SK-N-SH (cell line): ENCODE data around the gene PDCD1. TPM values are rescaled to one million over a fixed set of nuclear protein-coding genes. Genes with fewer than 3 reads are reported as not detected.

ENCODE experiments used
- CTCF ChIA-PET: fragments of 300-600, 350-600 bp; formaldehyde crosslinking; extraction: SDS; loops from one replicate; lab custom pipeline; 2021; lab: Yijun Ruan, JAX
- POLR2A ChIA-PET: fragments of 350-600 bp; sonication (Branson Sonifier 250); formaldehyde crosslinking; extraction: SDS; loops from one replicate; lab custom pipeline; 2020; ENCODE audit warnings: antibody characterized with exemption, inconsistent platforms; lab: Yijun Ruan, JAX
- DNase-seq: peaks from one replicate; pipeline ENCODE4 v3.0.0; 2012
- H2AFZ ChIP-seq: fragments of 200-600 bp; sonication (generic); 2 replicates; pipeline ENCODE4 v1.8.1; 2016; ENCODE audit warnings: antibody characterized with exemption, mild to moderate bottlenecking, low read depth
- H3F3A ChIP-seq: fragments of 200-600 bp; sonication (generic); replicated peaks from 2 replicates; pipeline ENCODE3; 2016; ENCODE audit warnings: antibody characterized with exemption, mild to moderate bottlenecking; ENCODE audit not compliant: insufficient read depth
- H3K27ac ChIP-seq, 2 experiments: fragments of 200-500 bp in 1 of 2; fragments of 200-600 bp in 1 of 2; sonication (Bioruptor generic) in 1 of 2; sonication (generic), shearing (Covaris generic) in 1 of 2; 2 replicates each; pipeline versions ENCODE4 v1.5.1 to v1.6.1; 2014 to 2016; ENCODE audit warnings: low read depth in 2 of 2, inconsistent platforms in 1 of 2, low read length in 1 of 2, mild to moderate bottlenecking in 1 of 2, mixed read lengths in 1 of 2
- H3K27me3 ChIP-seq: fragments of 200-600 bp; sonication (generic), shearing (Covaris generic); 2 replicates; pipeline ENCODE4 v1.6.1; 2016; ENCODE audit warnings: mixed run types; ENCODE audit not compliant: insufficient read depth
- H3K36me3 ChIP-seq, 2 experiments: fragments of 200-500 bp in 1 of 2; fragments of 200-600 bp in 1 of 2; sonication (Bioruptor generic) in 1 of 2; sonication (generic) in 1 of 2; replicated peaks in 1 of 2; 2 replicates each; pipeline versions ENCODE3 to v1.5.1; 2014 to 2016; ENCODE audit warnings: low read length in 1 of 2, mild to moderate bottlenecking in 1 of 2; ENCODE audit not compliant: insufficient read depth in 2 of 2, control insufficient read depth in 1 of 2
- H3K4me1 ChIP-seq, 2 experiments: fragments of 200-500 bp in 1 of 2; fragments of 200-600 bp in 1 of 2; sonication (Bioruptor generic) in 1 of 2; sonication (generic), shearing (Covaris generic) in 1 of 2; 2 replicates each; pipeline versions ENCODE4 v1.5.1 to v1.6.1; 2014 to 2016; ENCODE audit warnings: low read depth in 1 of 2, low read length in 1 of 2, mixed run types in 1 of 2; ENCODE audit not compliant: insufficient read depth in 2 of 2, control insufficient read depth in 1 of 2
- H3K4me2 ChIP-seq: fragments of 200-600 bp; sonication (generic), shearing (Covaris generic); 2 replicates; pipeline ENCODE4 v1.6.1; 2017; ENCODE audit warnings: mixed run types
- H3K4me3 ChIP-seq, 2 experiments: fragments of 200-500 bp in 1 of 2; fragments of 200-600 bp in 1 of 2; sonication (Bioruptor generic) in 1 of 2; sonication (generic), shearing (Covaris generic) in 1 of 2; 2 replicates each; pipeline versions ENCODE4 v1.5.1 to v1.8.1; 2014 to 2016; ENCODE audit warnings: low read depth in 2 of 2, inconsistent platforms in 1 of 2, low read length in 1 of 2, mild to moderate bottlenecking in 1 of 2, mixed read lengths in 1 of 2, moderate library complexity in 1 of 2
- H3K79me2 ChIP-seq: fragments of 200-600 bp; sonication (generic); 2 replicates; pipeline ENCODE4 v1.8.1; 2017; ENCODE audit warnings: mild to moderate bottlenecking; ENCODE audit not compliant: insufficient read depth
- H3K9ac ChIP-seq: fragments of 200-600 bp; sonication (generic); 2 replicates; pipeline ENCODE4 v1.6.1; 2017; ENCODE audit warnings: mixed run types
- H3K9me2 ChIP-seq: fragments of 200-600 bp; sonication (generic); 2 replicates; pipeline ENCODE4 v1.6.1; 2017; ENCODE audit warnings: mixed run types
- H3K9me3 ChIP-seq: fragments of 200-600 bp; sonication (generic); 2 replicates; pipeline ENCODE4 v1.6.1; 2017; ENCODE audit warnings: mixed run types, mild to moderate bottlenecking, moderate library complexity
- H4K20me1 ChIP-seq: fragments of 200-600 bp; sonication (generic); 2 replicates; pipeline ENCODE4 v1.6.1; 2017; ENCODE audit warnings: mild to moderate bottlenecking, mixed run types; ENCODE audit not compliant: insufficient read depth
- ELF1 ChIP-seq: IDR thresholded peaks from 2 replicates; pipeline ENCODE4 v1.4.0; 2012
- EZH2phosphoT487 ChIP-seq: fragments of 200-600 bp; sonication (generic); IDR thresholded peaks from 2 replicates; pipeline ENCODE4 v1.6.1; 2017; ENCODE audit warnings: low read depth, mixed run types, mild to moderate bottlenecking, antibody characterized with exemption, moderate library complexity, borderline replicate concordance
- FOSL2 ChIP-seq: IDR thresholded peaks from 2 replicates; pipeline ENCODE4 v1.4.0; 2012; ENCODE audit warnings: low read depth, mild to moderate bottlenecking, moderate library complexity, borderline replicate concordance
- FOXJ3 ChIP-seq: sonication (generic); formaldehyde crosslinking; IDR thresholded peaks from 2 replicates; pipeline ENCODE4 v1.5.1; 2020; ENCODE audit warnings: mild to moderate bottlenecking, missing genetic modification reagents
- GABPA ChIP-seq: IDR thresholded peaks from 2 replicates; pipeline ENCODE4 v1.4.0; 2012; ENCODE audit warnings: low read depth, mild to moderate bottlenecking
- MEF2A ChIP-seq: IDR thresholded peaks from 2 replicates; pipeline ENCODE4 v1.4.0; 2012; ENCODE audit warnings: low read depth, borderline replicate concordance
- NFIC ChIP-seq: IDR thresholded peaks from 2 replicates; pipeline ENCODE4 v1.4.0; 2012; ENCODE audit warnings: borderline replicate concordance
- NRF1 ChIP-seq: IDR thresholded peaks from 2 replicates; pipeline ENCODE4 v1.6.1; 2012; ENCODE audit warnings: low read depth, mild to moderate bottlenecking, low read length
- RCOR1 ChIP-seq: fragments of 150-350 bp; IDR thresholded peaks from 2 replicates; pipeline ENCODE4 v1.6.1; 2017; ENCODE audit warnings: antibody characterized with exemption, low read length
- RFX5 ChIP-seq: IDR thresholded peaks from 2 replicates; pipeline ENCODE4 v1.6.1; 2012; ENCODE audit warnings: mild to moderate bottlenecking, improper control_type of control experiment, low read length
- RXRA ChIP-seq: IDR thresholded peaks from 2 replicates; pipeline ENCODE4 v1.4.0; 2012; ENCODE audit warnings: low read depth, mild to moderate bottlenecking, borderline replicate concordance
- SMC3 ChIP-seq: IDR thresholded peaks from 2 replicates; pipeline ENCODE4 v1.6.1; 2012; ENCODE audit warnings: low read depth, low read length, improper control_type of control experiment
- TCF12 ChIP-seq: IDR thresholded peaks from 2 replicates; pipeline ENCODE4 v1.4.0; 2012
- WGBS: methylation state at CpG from one replicate; pipeline ENCODE4 v1.1.6; 2017; ENCODE audit warnings: low lambda C conversion rate; 5-methylcytosine and 5-hydroxymethylcytosine counted together
- polyA plus RNA-seq, 3 experiments: library from polyadenylated mRNA; depleted of rRNA; stranded (reverse); fragments of >200 nt; gene quantifications; 2 replicates each; pipeline ENCODE4 v1.2.3, GENCODE V29; 2012
- TF ChIP-seq, protein P1 (sequence below): IDR thresholded peaks from 2 replicates; pipeline ENCODE4 v1.4.0; 2012; ENCODE audit warnings: low read depth, borderline replicate concordance
- TF ChIP-seq, protein P2 (sequence below): fragments of 150-350 bp; IDR thresholded peaks from 2 replicates; pipeline ENCODE4 v1.6.1; 2016; ENCODE audit warnings: mild to moderate bottlenecking, low read depth, low read length
- TF ChIP-seq, protein P3 (sequence below): fragments of 200-600 bp; sonication (generic); IDR thresholded peaks from 2 replicates; pipeline ENCODE4 v1.6.1; 2017; ENCODE audit warnings: antibody characterized with exemption, mild to moderate bottlenecking, moderate library complexity
- TF ChIP-seq, protein P4 (sequence below): IDR thresholded peaks from 2 replicates; pipeline ENCODE4; 2012

Gene PDCD1
- polyA plus RNA-seq, 1 of the 3 experiments (the other 2 are of a cell fraction): not detected

GRCh38 chr2:241859436-241860183, 916 bp upstream of the PDCD1 start:
- ChIA-PET CTCF (interaction anchor here (0.6 to 1.5 kb wide), 5 partner anchors 9 to 91 kb away, joined by 3 to 5 read pairs (median 4); no protein-coding TSS in a partner anchor), POLR2A (interaction anchor here (0.9 to 1.4 kb wide), 2 partner anchors 9 to 125 kb away, joined by 3 to 4 read pairs; partner anchors contain the start of gene D2HGDH)
- H3K9ac ChIP-seq: no peak overlapping the region
- H3K4me2 ChIP-seq: no peak overlapping the region
- no peak for TF ChIP-seq TCF12
- TF ChIP-seq, protein P1, sequence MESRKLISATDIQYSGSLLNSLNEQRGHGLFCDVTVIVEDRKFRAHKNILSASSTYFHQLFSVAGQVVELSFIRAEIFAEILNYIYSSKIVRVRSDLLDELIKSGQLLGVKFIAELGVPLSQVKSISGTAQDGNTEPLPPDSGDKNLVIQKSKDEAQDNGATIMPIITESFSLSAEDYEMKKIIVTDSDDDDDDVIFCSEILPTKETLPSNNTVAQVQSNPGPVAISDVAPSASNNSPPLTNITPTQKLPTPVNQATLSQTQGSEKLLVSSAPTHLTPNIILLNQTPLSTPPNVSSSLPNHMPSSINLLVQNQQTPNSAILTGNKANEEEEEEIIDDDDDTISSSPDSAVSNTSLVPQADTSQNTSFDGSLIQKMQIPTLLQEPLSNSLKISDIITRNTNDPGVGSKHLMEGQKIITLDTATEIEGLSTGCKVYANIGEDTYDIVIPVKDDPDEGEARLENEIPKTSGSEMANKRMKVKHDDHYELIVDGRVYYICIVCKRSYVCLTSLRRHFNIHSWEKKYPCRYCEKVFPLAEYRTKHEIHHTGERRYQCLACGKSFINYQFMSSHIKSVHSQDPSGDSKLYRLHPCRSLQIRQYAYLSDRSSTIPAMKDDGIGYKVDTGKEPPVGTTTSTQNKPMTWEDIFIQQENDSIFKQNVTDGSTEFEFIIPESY: no peak
- TF ChIP-seq NRF1: no peak
- no peak for TF ChIP-seq FOSL2
- TF ChIP-seq RXRA: no peak
- TF ChIP-seq MEF2A: no peak
- TF ChIP-seq, protein P2, sequence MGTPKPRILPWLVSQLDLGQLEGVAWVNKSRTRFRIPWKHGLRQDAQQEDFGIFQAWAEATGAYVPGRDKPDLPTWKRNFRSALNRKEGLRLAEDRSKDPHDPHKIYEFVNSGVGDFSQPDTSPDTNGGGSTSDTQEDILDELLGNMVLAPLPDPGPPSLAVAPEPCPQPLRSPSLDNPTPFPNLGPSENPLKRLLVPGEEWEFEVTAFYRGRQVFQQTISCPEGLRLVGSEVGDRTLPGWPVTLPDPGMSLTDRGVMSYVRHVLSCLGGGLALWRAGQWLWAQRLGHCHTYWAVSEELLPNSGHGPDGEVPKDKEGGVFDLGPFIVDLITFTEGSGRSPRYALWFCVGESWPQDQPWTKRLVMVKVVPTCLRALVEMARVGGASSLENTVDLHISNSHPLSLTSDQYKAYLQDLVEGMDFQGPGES: no peak
- no peak for TF ChIP-seq RCOR1
- H3K4me1 ChIP-seq: peaks cover 2 to 8% of the 10 kb centered on the region in 2 experiments; a peak in 3 of 4 replicates
- H3K79me2 ChIP-seq: no peaks in the 10 kb centered on the region
- no peaks in the 10 kb centered on the region for H3K9me3 ChIP-seq
- H4K20me1 ChIP-seq: no peaks in the 10 kb centered on the region
- H3K4me3 ChIP-seq: no peak overlapping the region
- H3K36me3 ChIP-seq: no peaks in the 10 kb centered on the region
- 78% methylated on average over 23 of the region's 30 CpGs for WGBS
- no peaks in the 10 kb centered on the region for H3K27me3 ChIP-seq
- peaks cover 2% of the 10 kb centered on the region for H3F3A ChIP-seq
- H2AFZ ChIP-seq: no peak overlapping the region
- DNase-seq: peak; percentile 77
- no peak overlapping the region for H3K27ac ChIP-seq
- H3K9me2 ChIP-seq: no peaks in the 10 kb centered on the region

GRCh38 chr2:241859017-241859435, 332 bp upstream of the PDCD1 start:
- ChIA-PET CTCF (interaction anchor here (0.6 to 1.5 kb wide), 3 partner anchors 19 to 90 kb away, joined by 3 to 5 read pairs (median 4); no protein-coding TSS in a partner anchor), POLR2A (interaction anchor here (0.9 to 1.4 kb wide), 2 partner anchors 8 to 125 kb away, joined by 3 to 4 read pairs; partner anchors contain the start of gene D2HGDH)
- Histone ChIP-seq H3K9me3 (no peaks in the 10 kb centered on the region), H3F3A (no peaks in the 10 kb centered on the region), H3K4me3 (no peak overlapping the region), H3K36me3 (no peaks in the 10 kb centered on the region), H3K4me1 (peaks cover 6 to 14% of the 10 kb centered on the region in 2 experiments; a peak in 3 of 4 replicates), H4K20me1 (no peaks in the 10 kb centered on the region), H3K4me2 (no peak overlapping the region), H2AFZ (no peak overlapping the region), H3K79me2 (no peaks in the 10 kb centered on the region), H3K27me3 (no peaks in the 10 kb centered on the region), H3K27ac (no peak overlapping the region), H3K9ac (no peak overlapping the region), H3K9me2 (no peaks in the 10 kb centered on the region)
- 65% methylated on average over 6 of the region's 9 CpGs for WGBS
- TF ChIP-seq RXRA (no peak), RFX5 (no peak), ELF1 (no peak), FOXJ3 (CRISPR knock-in tag) (no peak), SMC3 (no peak), EZH2phosphoT487 (no peak), GABPA (no peak), NFIC (no peak)
- TF ChIP-seq, protein P3, sequence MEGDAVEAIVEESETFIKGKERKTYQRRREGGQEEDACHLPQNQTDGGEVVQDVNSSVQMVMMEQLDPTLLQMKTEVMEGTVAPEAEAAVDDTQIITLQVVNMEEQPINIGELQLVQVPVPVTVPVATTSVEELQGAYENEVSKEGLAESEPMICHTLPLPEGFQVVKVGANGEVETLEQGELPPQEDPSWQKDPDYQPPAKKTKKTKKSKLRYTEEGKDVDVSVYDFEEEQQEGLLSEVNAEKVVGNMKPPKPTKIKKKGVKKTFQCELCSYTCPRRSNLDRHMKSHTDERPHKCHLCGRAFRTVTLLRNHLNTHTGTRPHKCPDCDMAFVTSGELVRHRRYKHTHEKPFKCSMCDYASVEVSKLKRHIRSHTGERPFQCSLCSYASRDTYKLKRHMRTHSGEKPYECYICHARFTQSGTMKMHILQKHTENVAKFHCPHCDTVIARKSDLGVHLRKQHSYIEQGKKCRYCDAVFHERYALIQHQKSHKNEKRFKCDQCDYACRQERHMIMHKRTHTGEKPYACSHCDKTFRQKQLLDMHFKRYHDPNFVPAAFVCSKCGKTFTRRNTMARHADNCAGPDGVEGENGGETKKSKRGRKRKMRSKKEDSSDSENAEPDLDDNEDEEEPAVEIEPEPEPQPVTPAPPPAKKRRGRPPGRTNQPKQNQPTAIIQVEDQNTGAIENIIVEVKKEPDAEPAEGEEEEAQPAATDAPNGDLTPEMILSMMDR: no peak
- TF ChIP-seq, protein P4, sequence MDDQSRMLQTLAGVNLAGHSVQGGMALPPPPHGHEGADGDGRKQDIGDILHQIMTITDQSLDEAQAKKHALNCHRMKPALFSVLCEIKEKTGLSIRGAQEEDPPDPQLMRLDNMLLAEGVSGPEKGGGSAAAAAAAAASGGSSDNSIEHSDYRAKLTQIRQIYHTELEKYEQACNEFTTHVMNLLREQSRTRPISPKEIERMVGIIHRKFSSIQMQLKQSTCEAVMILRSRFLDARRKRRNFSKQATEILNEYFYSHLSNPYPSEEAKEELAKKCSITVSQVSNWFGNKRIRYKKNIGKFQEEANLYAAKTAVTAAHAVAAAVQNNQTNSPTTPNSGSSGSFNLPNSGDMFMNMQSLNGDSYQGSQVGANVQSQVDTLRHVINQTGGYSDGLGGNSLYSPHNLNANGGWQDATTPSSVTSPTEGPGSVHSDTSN: no peak
- DNase-seq: no peak
